ENCODE results near the gene ITGA6. TPM values are rescaled to one million over a fixed set of nuclear protein-coding genes. Genes with fewer than 3 reads are reported as not detected.

The ITGA6 gene
- total RNA-seq, 1 experiment from 2014 or later, result 181 TPM

GRCh38 chr2:172405673-172406072, 21.7 kb upstream of the ITGA6 start:
- ChIA-PET CTCF (no interaction called here), POLR2A (ENCODE audit: unreplicated experiment) (no interaction called here)
- intact Hi-C loops (cut with micrococcal nuclease), result no loop called here
- no peak overlapping the region for H2AFZ ChIP-seq (ENCODE audit: low read length)
- H3K27ac ChIP-seq (ENCODE audit: low read length), result no peak overlapping the region
- no peaks in the 10 kb centered on the region for H3K36me3 ChIP-seq (ENCODE audit: low read depth, low read length)
- ATAC-seq (no peak), DNase-seq (no peak)
- no peak overlapping the region for H3K4me3 ChIP-seq (ENCODE audit: low read length)
- H3K4me1 ChIP-seq (ENCODE audit: insufficient read depth, low read length), result peaks cover 19% of the 10 kb centered on the region; the same call in 1 of the 2 replicates
- no peaks in the 10 kb centered on the region for H3K79me2 ChIP-seq (ENCODE audit: low read length)
- H3K9me3 ChIP-seq (ENCODE audit: low read length), result no peaks in the 10 kb centered on the region
- H3K27me3 ChIP-seq (ENCODE audit: low read length), result no peaks in the 10 kb centered on the region
- no peaks in the 10 kb centered on the region for H3F3A ChIP-seq (ENCODE audit: low read length, unreplicated experiment)
- no peak overlapping the region for H3K9ac ChIP-seq (ENCODE audit: low read length)
- no peak overlapping the region for H3K4me2 ChIP-seq (ENCODE audit: low read length)
- H4K20me1 ChIP-seq (ENCODE audit: low read length), result no peaks in the 10 kb centered on the region
- TF ChIP-seq, protein P1, sequence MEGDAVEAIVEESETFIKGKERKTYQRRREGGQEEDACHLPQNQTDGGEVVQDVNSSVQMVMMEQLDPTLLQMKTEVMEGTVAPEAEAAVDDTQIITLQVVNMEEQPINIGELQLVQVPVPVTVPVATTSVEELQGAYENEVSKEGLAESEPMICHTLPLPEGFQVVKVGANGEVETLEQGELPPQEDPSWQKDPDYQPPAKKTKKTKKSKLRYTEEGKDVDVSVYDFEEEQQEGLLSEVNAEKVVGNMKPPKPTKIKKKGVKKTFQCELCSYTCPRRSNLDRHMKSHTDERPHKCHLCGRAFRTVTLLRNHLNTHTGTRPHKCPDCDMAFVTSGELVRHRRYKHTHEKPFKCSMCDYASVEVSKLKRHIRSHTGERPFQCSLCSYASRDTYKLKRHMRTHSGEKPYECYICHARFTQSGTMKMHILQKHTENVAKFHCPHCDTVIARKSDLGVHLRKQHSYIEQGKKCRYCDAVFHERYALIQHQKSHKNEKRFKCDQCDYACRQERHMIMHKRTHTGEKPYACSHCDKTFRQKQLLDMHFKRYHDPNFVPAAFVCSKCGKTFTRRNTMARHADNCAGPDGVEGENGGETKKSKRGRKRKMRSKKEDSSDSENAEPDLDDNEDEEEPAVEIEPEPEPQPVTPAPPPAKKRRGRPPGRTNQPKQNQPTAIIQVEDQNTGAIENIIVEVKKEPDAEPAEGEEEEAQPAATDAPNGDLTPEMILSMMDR (conservative IDR thresholded peaks at IDR 0.05; ENCODE audit: low read depth, low read length), result no peak
- TF ChIP-seq EZH2phosphoT487 (IDR thresholded peaks at IDR 0.05; ENCODE audit: borderline replicate concordance, low read length) (no peak), EZH2 (IDR thresholded peaks at IDR 0.05; ENCODE audit: low read length, unreplicated experiment) (no peak)
- no TSS peak for BruUV-seq (replicated peaks)
- no peaks in the 10 kb centered on the region for H3K9me2 ChIP-seq (replicated peaks; ENCODE audit: low read length)

DNA sequence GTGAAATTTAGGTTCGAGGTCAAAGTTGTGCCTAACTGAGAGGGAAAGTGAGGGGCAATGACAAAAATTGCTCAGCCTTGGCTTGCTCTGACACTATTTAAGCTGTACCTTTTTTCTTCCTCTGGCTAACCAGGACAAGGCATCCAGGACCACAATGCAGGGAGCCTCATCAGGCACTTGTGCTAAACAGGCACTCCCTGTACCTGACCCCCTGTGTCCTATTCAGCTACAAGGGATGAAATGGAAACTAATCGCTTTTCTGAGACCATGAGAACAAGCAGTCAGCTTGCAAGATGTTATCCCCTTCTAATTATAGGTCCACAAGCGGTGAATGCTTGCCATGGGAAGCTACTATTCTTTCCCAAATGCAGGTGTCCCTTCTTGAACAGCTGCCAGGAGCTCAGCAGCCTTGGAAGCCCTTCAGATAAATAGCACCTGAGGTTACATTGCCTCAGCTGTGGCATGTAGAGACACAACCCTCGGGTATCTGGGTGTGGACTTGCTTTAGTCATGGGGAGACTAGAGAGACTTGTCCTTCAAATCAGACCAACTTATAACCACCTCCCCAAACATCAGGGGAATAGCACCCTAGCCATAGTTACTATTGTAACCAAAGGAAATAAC, 19.1 kb upstream of the ITGA6 start:
- no peaks in the 10 kb centered on the region for H3K27me3 ChIP-seq (ENCODE audit: low read length)
- H3K9ac ChIP-seq (ENCODE audit: low read length), result no peak overlapping the region
- no peaks in the 10 kb centered on the region for H3K9me2 ChIP-seq (replicated peaks; ENCODE audit: low read length)
- BruUV-seq (replicated peaks), result no TSS peak
- H3K36me3 ChIP-seq (ENCODE audit: low read depth, low read length), result no peaks in the 10 kb centered on the region
- peak; percentile 39 for ATAC-seq
- no peaks in the 10 kb centered on the region for H4K20me1 ChIP-seq (ENCODE audit: low read length)
- ChIA-PET POLR2A (ENCODE audit: unreplicated experiment) (no interaction called here), CTCF (no interaction called here)
- intact Hi-C loops (cut with micrococcal nuclease), result loop anchor here (2.0 kb wide), 1 partner anchor 67 kb away; no protein-coding TSS in a partner anchor
- H3F3A ChIP-seq (ENCODE audit: low read length, unreplicated experiment), result no peaks in the 10 kb centered on the region
- H3K4me2 ChIP-seq (ENCODE audit: low read length), result no peak overlapping the region
- H3K79me2 ChIP-seq (ENCODE audit: low read length), result no peaks in the 10 kb centered on the region
- H3K9me3 ChIP-seq (ENCODE audit: low read length), result no peaks in the 10 kb centered on the region
- TF ChIP-seq, protein P1 (conservative IDR thresholded peaks at IDR 0.05; ENCODE audit: low read depth, low read length), result no peak
- TF ChIP-seq EZH2 (IDR thresholded peaks at IDR 0.05; ENCODE audit: low read length, unreplicated experiment) (no peak), EZH2phosphoT487 (IDR thresholded peaks at IDR 0.05; ENCODE audit: borderline replicate concordance, low read length) (no peak)
- H2AFZ ChIP-seq (ENCODE audit: low read length), result no peak overlapping the region
- no peak overlapping the region for H3K27ac ChIP-seq (ENCODE audit: low read length)
- no peak overlapping the region for H3K4me3 ChIP-seq (ENCODE audit: low read length)
- peak; percentile 29 for DNase-seq
- H3K4me1 ChIP-seq (ENCODE audit: insufficient read depth, low read length), result peaks cover 19% of the 10 kb centered on the region; the same call in 1 of the 2 replicates

DNA sequence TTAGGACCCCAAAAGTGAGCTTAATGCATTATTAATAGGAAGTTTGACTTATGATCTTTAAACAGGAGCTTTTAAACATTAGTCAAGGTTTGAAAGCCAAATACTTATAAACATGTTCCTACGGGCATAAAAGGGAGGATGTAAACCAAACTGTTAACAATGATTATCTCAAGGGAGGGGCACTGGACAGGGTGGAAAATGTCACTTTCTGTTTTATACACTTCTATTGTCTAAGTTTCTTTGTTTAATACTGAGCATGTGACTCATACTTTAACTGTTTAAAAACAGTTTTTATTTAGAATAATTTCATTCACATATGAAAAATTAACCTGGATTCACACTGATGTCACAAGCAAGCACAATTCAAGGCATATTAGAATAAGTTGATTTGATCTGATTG, 18.3 kb upstream of the ITGA6 start:
- Histone ChIP-seq H3K9me2 (replicated peaks; ENCODE audit: low read length) (no peaks in the 10 kb centered on the region), H3K79me2 (ENCODE audit: low read length) (no peaks in the 10 kb centered on the region), H3F3A (ENCODE audit: low read length, unreplicated experiment) (no peaks in the 10 kb centered on the region), H3K9me3 (ENCODE audit: low read length) (no peaks in the 10 kb centered on the region), H3K4me2 (ENCODE audit: low read length) (peak overlapping the region; percentile 16; the same call in 1 of the 2 replicates), H3K27me3 (ENCODE audit: low read length) (no peaks in the 10 kb centered on the region), H3K9ac (ENCODE audit: low read length) (no peak overlapping the region), H2AFZ (ENCODE audit: low read length) (no peak overlapping the region), H3K36me3 (ENCODE audit: low read depth, low read length) (no peaks in the 10 kb centered on the region), H3K4me1 (ENCODE audit: insufficient read depth, low read length) (peaks cover 19% of the 10 kb centered on the region; the same call in 1 of the 2 replicates), H3K27ac (ENCODE audit: low read length) (no peak overlapping the region), H3K4me3 (ENCODE audit: low read length) (no peak overlapping the region), H4K20me1 (ENCODE audit: low read length) (no peaks in the 10 kb centered on the region)
- intact Hi-C loops (cut with micrococcal nuclease), result loop anchor here (2.0 kb wide), 1 partner anchor 68 kb away; no protein-coding TSS in a partner anchor
- ATAC-seq, result peak; percentile 67
- ChIA-PET POLR2A (ENCODE audit: unreplicated experiment) (interaction anchor here (0.6 kb wide), 1 partner anchor 31 kb away, joined by 5 read pairs; no protein-coding TSS in a partner anchor), CTCF (no interaction called here)
- BruUV-seq (replicated peaks), result no TSS peak
- DNase-seq, result no peak
- TF ChIP-seq, protein P1 (conservative IDR thresholded peaks at IDR 0.05; ENCODE audit: low read depth, low read length), result no peak
- TF ChIP-seq EZH2phosphoT487 (IDR thresholded peaks at IDR 0.05; ENCODE audit: borderline replicate concordance, low read length) (no peak), EZH2 (IDR thresholded peaks at IDR 0.05; ENCODE audit: low read length, unreplicated experiment) (no peak)
